Activated T-helper 2 cell treated with anti-CD3 and anti-CD28 coated beads, Interferon-gamma antibody, Interleukin-2, Interleukin-4, amounts not matched to agents 10 μg/mL and 5 μg/mL and 100 μg/mL, durations not matched to agents 14 hours and 24 hours and 36 hours (primary cell): Measurements from ENCODE around the gene MICAL3. TPM values are rescaled to one million over a fixed set of nuclear protein-coding genes. Genes with fewer than 3 reads are reported as not detected.

Source experiments
- DNase-seq: peaks from one replicate; pipeline ENCODE4 v3.0.0; 2021; ENCODE audit warnings: low spot score
- H3K27ac Mint-ChIP-seq: one replicate; pipeline ENCODE4 v1.8.0; 2021; ENCODE audit warnings: mixed read lengths
- H3K27me3 Mint-ChIP-seq: one replicate; pipeline ENCODE4 v1.8.0; 2021; ENCODE audit warnings: low read depth, mixed read lengths
- H3K36me3 Mint-ChIP-seq: one replicate; pipeline ENCODE4 v1.8.0; 2021; ENCODE audit warnings: low read depth, mixed read lengths
- H3K4me1 Mint-ChIP-seq: one replicate; pipeline ENCODE4 v1.8.0; 2021; ENCODE audit warnings: low read depth, mixed read lengths
- H3K4me3 Mint-ChIP-seq: one replicate; pipeline ENCODE4 v1.8.0; 2021; ENCODE audit warnings: low read depth, mild to moderate bottlenecking, moderate library complexity, mixed read lengths
- H3K9me3 Mint-ChIP-seq: one replicate; pipeline ENCODE4 v1.8.0; 2021; ENCODE audit warnings: mixed read lengths
- intact Hi-C: fragments of 100-400 bp; cut with micrococcal nuclease; formaldehyde crosslinking; loops from one replicate; pipeline ENCODE4 v1.15.1; 2023
- total RNA-seq: library from RNA; stranded (reverse); gene quantifications from 2 replicates; pipeline ENCODE4 v1.2.3, GENCODE V29; 2022

MICAL3 gene
- total RNA-seq, 1 donor from 2014 or later: 41.8 TPM

GRCh38 chr22:17741866-17742526, 282.4 kb downstream of the MICAL3 start:
- Mint-ChIP-seq H3K4me1 (no peaks in the 10 kb centered on the region), H3K27me3 (no peaks in the 10 kb centered on the region), H3K9me3 (no peaks in the 10 kb centered on the region), H3K27ac (no peak overlapping the region), H3K36me3 (peaks cover 2% of the 10 kb centered on the region), H3K4me3 (no peak overlapping the region)
- no peak for DNase-seq
- intact Hi-C loops: loop anchor here (1.0 to 2.0 kb wide), 2 partner anchors 43 to 335 kb away; partner anchors contain the start of gene PEX26

DNA sequence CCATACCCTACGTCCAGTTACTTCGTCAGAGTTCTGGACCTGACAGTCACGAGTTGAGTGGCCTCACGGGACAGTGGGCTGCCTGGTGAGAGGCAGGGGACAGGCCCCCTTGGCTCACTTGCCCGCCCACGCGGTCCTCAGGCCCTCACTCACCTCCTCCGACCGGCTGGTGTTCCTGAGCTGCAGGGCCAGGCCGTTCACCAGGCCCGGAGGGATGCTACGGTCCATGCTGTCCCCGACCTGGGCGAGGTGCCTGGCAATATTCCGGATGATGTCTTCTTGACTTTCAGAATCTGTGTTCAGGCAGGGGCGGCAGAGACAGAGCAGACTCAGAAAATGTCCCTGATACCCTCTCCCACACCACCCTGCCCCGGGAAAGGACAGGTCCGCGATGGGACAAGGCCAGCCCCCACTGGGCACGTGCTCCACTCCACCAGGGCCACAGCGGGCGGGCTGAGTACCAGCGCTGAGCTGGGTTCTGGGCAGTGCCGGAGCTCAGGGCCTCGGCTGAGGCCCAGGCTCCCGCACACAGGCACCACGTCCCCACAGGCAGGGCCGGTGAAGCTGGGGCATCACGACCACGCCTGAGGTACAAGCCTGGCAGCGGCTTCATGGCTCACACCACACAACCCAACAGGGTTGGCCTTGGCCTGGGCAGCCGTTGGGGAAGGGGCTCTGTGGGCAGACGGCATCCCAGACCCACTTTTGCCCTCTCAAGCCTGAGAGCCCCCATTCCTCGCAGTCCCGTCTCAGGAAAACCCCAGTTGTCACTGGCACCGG, 285.0 kb downstream of the MICAL3 start:
- H3K36me3 Mint-ChIP-seq: peaks cover 7% of the 10 kb centered on the region
- no peaks in the 10 kb centered on the region for H3K9me3 Mint-ChIP-seq
- H3K27ac Mint-ChIP-seq: no peak overlapping the region
- H3K4me3 Mint-ChIP-seq: no peak overlapping the region
- intact Hi-C loops: loop anchor here (5.0 kb wide), 1 partner anchor 33 kb away; the partner anchor contains the start of gene BID
- no peaks in the 10 kb centered on the region for H3K27me3 Mint-ChIP-seq
- H3K4me1 Mint-ChIP-seq: peaks cover 5% of the 10 kb centered on the region
- DNase-seq: no peak

GRCh38 chr22:17738386-17739128, 285.8 kb downstream of the MICAL3 start:
- Mint-ChIP-seq H3K9me3 (no peaks in the 10 kb centered on the region), H3K4me3 (no peak overlapping the region)

More at GRCh38 chr22:17738386-17739128, 285.8 kb downstream of the MICAL3 start:
- H3K36me3 Mint-ChIP-seq: peaks cover 15% of the 10 kb centered on the region
- no peaks in the 10 kb centered on the region for H3K27me3 Mint-ChIP-seq
- H3K27ac Mint-ChIP-seq: no peak overlapping the region
- H3K4me1 Mint-ChIP-seq: peaks cover 14% of the 10 kb centered on the region
- DNase-seq: no peak
- intact Hi-C loops: loop anchor here (5.0 kb wide), 1 partner anchor 34 kb away; the partner anchor contains the start of gene BID

Other genes starting within 250 kb of the MICAL3 start
- 47.3 and 47.8 TPM in 2 replicates for gene PEX26, start 53.4 kb upstream of the MICAL3 start, total RNA-seq
- 1.8 and 2.3 TPM in 2 replicates for gene TUBA8, start 86.2 kb upstream of the MICAL3 start, total RNA-seq
- gene USP18, start 125.6 kb upstream of the MICAL3 start, total RNA-seq: 10.6 and 12.3 TPM in 2 replicates